ENCODE data around the gene NAXD. TPM values are rescaled to one million over a fixed set of nuclear protein-coding genes. Genes with fewer than 3 reads are reported as not detected.

The NAXD gene
- total and polyA plus RNA-seq, 2 of the 4 experiments (the other 2 are of a cell fraction), result 10.2 to 27.2 TPM

DNA sequence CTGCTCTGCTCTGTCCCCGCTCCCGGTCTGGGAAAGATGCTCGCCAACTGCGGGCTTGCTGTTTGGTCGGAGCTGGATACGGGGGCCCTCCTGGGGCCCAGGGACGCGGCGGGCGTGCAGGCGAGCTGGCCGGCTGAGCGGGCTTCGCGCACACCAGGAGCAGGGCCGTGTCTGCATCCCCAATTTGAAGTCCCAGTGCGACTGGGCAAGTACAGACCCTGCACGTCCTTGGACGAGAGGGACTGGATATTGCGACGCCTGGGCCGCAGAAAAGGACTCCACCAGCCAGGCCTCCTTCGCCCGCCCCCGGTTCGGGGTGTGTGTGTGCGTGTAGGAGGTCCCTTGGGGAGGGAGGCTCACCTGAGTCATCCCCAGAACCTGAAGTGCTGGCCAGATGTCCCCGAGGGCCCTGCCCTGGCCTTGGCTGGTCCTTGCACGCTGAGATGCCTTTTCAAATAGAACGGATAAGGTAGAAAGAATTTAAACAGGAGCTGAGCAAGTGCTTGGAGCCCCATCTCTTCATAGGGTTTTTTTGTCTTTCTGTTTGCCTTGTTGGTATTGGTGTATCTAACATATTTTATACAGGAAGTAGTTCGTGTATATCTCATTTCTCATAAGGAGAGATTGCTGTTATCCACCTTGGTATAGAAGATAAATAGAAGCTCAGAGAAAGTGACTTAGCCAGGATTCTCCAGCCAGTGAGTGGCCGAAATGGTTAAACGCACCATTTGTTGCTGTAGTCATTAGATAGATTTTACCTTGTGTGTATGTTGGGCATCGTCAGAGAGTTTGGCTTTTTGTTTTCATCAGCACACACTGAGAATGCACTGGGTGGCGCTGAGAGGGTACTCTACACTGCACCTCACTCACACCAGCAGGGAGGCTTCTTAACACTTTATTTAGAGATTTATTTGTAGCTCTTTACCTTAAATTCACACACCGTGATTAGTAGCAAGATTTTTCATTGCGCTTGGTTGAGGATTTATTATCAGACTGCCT, 1.1 kb downstream of the NAXD start:
- CTCF ChIA-PET, result no interaction called here
- intact Hi-C loops (cut with micrococcal nuclease), result loop anchor here (2.0 kb wide), 1 partner anchor 96 kb away; the partner anchor contains the start of gene ING1

More for the DNA sequence above, 1.1 kb downstream of the NAXD start:
- H2BK20ac ChIP-seq (ENCODE audit: low read depth, low read length), result peak overlapping the region; percentile 16; the same call in 1 of the 2 replicates
- in situ Hi-C loops (cut with MboI; ENCODE audit: low sequenced_read_pairs), result no loop called here
- BruUV-seq (replicated peaks), result TSS peak; percentile 45
- DNase-seq (peak; percentile 72), ATAC-seq (ENCODE audit: low read depth) (peak; percentile 13)
- H2BK5ac ChIP-seq (ENCODE audit: low read depth, low read length, poor library complexity, severe bottlenecking), result peak overlapping the region; percentile 94
- peak overlapping the region; percentile 86 for H3K23ac ChIP-seq (ENCODE audit: low read depth, low read length)
- H2AFZ ChIP-seq (replicated peaks; ENCODE audit: low read length, poor library complexity), result peak overlapping the region; percentile 98
- peaks cover 11% of the 10 kb centered on the region for H3K9me1 ChIP-seq (ENCODE audit: insufficient read depth, low read length)
- no peaks in the 10 kb centered on the region for H3K9me3 ChIP-seq (ENCODE audit: control insufficient read depth, insufficient read depth, low read length)
- peak overlapping the region; percentile 35 for H4K91ac ChIP-seq (ENCODE audit: insufficient read depth, low read depth, low read length)
- peak overlapping the region; percentile 98 to 99; a peak in 3 of 4 replicates for H4K8ac ChIP-seq (ENCODE audit: low read depth in 2 of 2, low read length in 2 of 2)
- H2BK15ac ChIP-seq (ENCODE audit: low read depth, low read length), result 0 out of 3 replicates have a peak overlapping the region, but pooled peaks have one; percentile 6
- H3K4ac ChIP-seq (ENCODE audit: low read depth, low read length), result peak overlapping the region; percentile 81
- H2AK9ac ChIP-seq (replicated peaks; ENCODE audit: low read depth, low read length, poor library complexity), result peak overlapping the region; percentile 91
- peak overlapping the region; percentile 79 for H4K5ac ChIP-seq (ENCODE audit: low read depth, low read length)
- H3K14ac ChIP-seq (replicated peaks; ENCODE audit: low read depth, low read length), result peak overlapping the region; percentile 57; the same call in 1 of the 2 replicates
- H3K56ac ChIP-seq (ENCODE audit: extremely low read depth, insufficient read depth, low read length), result peak overlapping the region; percentile 61; the same call in 1 of the 2 replicates
- H3K4me1 ChIP-seq (ENCODE audit: control insufficient read depth, insufficient read depth, low read length), result peaks cover 11% of the 10 kb centered on the region
- peaks cover 41% of the 10 kb centered on the region for H4K20me1 ChIP-seq (ENCODE audit: insufficient read depth, low read length)
- H3K9ac ChIP-seq (ENCODE audit: low read depth, low read length), result peak overlapping the region; percentile 56
- H3K36me3 ChIP-seq (ENCODE audit: control insufficient read depth, insufficient read depth, low read length), result no peaks in the 10 kb centered on the region
- peak overlapping the region; percentile 49; the same call in 1 of the 2 replicates for H2BK120ac ChIP-seq (ENCODE audit: low read depth, low read length)
- H3K27me3 ChIP-seq (ENCODE audit: control insufficient read depth, insufficient read depth, low read length), result no peaks in the 10 kb centered on the region
- no peak for TF ChIP-seq MXI1 (IDR thresholded peaks at IDR 0.05; ENCODE audit: borderline replicate concordance, low read depth, low read length)
- H3K18ac ChIP-seq (ENCODE audit: low read depth, low read length), result peak overlapping the region; percentile 84
- H2AK5ac ChIP-seq (ENCODE audit: low read depth, low read length), result peak overlapping the region; percentile 82
- WGBS, 2 experiments (ENCODE audit: extremely low coverage in 2 of 2, insufficient read length in 1 of 2), result 0% methylated on average over 9 of the region's 37 CpGs; no CpG with 5 or more reads in 1 of the 2 experiments
- H3K79me1 ChIP-seq (ENCODE audit: low read depth in 1 of 2, low read length in 2 of 2), result peaks cover 2 to 56% of the 10 kb centered on the region in 2 experiments; a peak in 3 of 4 replicates
- POLR2A ChIA-PET (ENCODE audit: unreplicated experiment), result no interaction called here
- H3K27ac ChIP-seq (ENCODE audit: insufficient read depth, low read length), result peak overlapping the region; percentile 91
- peak overlapping the region; percentile 91 for H3K4me3 ChIP-seq (ENCODE audit: insufficient read depth, low read depth, low read length)
- H3K4me2 ChIP-seq (ENCODE audit: low read depth, low read length), result peak overlapping the region; percentile 82
- dilution Hi-C loops (cut with HindIII; ENCODE audit: low sequenced_read_pairs, unreplicated experiment), result no loop called here
